Measurements from ENCODE around the gene AUP1. TPM values are rescaled to one million over a fixed set of nuclear protein-coding genes. Genes with fewer than 3 reads are reported as not detected.
A peak's percentile ranks its signal among the peaks of the same experiment; 100 is the strongest.

AUP1 gene
- total and polyA plus RNA-seq, 10 of the 15 experiments (the other 5 are each of a cell fraction or from before 2014, with no cell fraction given) = 39.1 to 215 (median 138) TPM

DNA sequence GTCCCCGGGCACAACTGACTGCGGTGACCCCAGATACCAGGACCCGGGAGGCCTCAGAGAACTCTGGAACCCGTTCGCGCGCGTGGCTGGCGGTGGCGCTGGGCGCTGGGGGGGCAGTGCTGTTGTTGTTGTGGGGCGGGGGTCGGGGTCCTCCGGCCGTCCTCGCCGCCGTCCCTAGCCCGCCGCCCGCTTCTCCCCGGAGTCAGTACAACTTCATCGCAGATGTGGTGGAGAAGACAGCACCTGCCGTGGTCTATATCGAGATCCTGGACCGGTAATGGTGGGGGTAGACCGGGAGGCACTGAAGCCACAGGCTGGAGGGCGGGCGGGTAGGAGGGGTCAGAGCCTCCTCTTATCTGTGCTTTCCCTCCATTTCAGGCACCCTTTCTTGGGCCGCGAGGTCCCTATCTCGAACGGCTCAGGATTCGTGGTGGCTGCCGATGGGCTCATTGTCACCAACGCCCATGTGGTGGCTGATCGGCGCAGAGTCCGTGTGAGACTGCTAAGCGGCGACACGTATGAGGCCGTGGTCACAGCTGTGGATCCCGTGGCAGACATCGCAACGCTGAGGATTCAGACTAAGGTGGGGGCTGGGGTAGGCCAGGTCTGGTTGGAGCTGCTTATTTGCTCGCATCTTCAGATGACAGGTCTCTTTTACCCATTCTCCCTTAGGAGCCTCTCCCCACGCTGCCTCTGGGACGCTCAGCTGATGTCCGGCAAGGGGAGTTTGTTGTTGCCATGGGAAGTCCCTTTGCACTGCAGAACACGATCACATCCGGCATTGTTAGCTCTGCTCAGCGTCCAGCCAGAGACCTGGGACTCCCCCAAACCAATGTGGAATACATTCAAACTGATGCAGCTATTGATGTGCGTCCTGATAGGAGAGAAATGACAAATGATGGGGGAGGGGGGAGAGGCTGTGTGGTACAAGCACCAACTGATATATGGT, 1.0 kb upstream of the AUP1 start (continued):
- TF ChIP-seq, protein P1, sequence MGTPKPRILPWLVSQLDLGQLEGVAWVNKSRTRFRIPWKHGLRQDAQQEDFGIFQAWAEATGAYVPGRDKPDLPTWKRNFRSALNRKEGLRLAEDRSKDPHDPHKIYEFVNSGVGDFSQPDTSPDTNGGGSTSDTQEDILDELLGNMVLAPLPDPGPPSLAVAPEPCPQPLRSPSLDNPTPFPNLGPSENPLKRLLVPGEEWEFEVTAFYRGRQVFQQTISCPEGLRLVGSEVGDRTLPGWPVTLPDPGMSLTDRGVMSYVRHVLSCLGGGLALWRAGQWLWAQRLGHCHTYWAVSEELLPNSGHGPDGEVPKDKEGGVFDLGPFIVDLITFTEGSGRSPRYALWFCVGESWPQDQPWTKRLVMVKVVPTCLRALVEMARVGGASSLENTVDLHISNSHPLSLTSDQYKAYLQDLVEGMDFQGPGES (IDR thresholded peaks at IDR 0.05) = no peak
- TF ChIP-seq, protein P2, sequence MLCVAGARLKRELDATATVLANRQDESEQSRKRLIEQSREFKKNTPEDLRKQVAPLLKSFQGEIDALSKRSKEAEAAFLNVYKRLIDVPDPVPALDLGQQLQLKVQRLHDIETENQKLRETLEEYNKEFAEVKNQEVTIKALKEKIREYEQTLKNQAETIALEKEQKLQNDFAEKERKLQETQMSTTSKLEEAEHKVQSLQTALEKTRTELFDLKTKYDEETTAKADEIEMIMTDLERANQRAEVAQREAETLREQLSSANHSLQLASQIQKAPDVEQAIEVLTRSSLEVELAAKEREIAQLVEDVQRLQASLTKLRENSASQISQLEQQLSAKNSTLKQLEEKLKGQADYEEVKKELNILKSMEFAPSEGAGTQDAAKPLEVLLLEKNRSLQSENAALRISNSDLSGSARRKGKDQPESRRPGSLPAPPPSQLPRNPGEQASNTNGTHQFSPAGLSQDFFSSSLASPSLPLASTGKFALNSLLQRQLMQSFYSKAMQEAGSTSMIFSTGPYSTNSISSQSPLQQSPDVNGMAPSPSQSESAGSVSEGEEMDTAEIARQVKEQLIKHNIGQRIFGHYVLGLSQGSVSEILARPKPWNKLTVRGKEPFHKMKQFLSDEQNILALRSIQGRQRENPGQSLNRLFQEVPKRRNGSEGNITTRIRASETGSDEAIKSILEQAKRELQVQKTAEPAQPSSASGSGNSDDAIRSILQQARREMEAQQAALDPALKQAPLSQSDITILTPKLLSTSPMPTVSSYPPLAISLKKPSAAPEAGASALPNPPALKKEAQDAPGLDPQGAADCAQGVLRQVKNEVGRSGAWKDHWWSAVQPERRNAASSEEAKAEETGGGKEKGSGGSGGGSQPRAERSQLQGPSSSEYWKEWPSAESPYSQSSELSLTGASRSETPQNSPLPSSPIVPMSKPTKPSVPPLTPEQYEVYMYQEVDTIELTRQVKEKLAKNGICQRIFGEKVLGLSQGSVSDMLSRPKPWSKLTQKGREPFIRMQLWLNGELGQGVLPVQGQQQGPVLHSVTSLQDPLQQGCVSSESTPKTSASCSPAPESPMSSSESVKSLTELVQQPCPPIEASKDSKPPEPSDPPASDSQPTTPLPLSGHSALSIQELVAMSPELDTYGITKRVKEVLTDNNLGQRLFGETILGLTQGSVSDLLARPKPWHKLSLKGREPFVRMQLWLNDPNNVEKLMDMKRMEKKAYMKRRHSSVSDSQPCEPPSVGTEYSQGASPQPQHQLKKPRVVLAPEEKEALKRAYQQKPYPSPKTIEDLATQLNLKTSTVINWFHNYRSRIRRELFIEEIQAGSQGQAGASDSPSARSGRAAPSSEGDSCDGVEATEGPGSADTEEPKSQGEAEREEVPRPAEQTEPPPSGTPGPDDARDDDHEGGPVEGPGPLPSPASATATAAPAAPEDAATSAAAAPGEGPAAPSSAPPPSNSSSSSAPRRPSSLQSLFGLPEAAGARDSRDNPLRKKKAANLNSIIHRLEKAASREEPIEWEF (IDR thresholded peaks at IDR 0.05; ENCODE audit: insufficient replicate concordance, low read depth, low read length) = peak; percentile 86
- TF ChIP-seq ATF7 (IDR thresholded peaks at IDR 0.05; ENCODE audit: low read depth) (0 out of 2 replicates have a peak, but pooled peaks have one; percentile 50), RELA (IDR thresholded peaks at IDR 0.05; ENCODE audit: borderline replicate concordance, partially characterized antibody) (peak; percentile 91), HDGF (IDR thresholded peaks at IDR 0.05) (peak; percentile 76; the same call in 1 of the 2 replicates), TCF12 (IDR thresholded peaks at IDR 0.05; ENCODE audit: low read depth, low read length) (peak; percentile 80; the same call in 1 of the 2 replicates), ZNF24 (IDR thresholded peaks at IDR 0.05) (no peak), RAD51 (IDR thresholded peaks at IDR 0.05) (0 out of 2 replicates have a peak, but pooled peaks have one; percentile 14)

Data from GM12878 (cell line).